ENCODE results near the gene TRAPPC6A. TPM values are rescaled to one million over a fixed set of nuclear protein-coding genes. Genes with fewer than 3 reads are reported as not detected.

Gene TRAPPC6A
- total RNA-seq, 2 experiments from 2014 or later = 64.4 to 65.0 TPM

DNA sequence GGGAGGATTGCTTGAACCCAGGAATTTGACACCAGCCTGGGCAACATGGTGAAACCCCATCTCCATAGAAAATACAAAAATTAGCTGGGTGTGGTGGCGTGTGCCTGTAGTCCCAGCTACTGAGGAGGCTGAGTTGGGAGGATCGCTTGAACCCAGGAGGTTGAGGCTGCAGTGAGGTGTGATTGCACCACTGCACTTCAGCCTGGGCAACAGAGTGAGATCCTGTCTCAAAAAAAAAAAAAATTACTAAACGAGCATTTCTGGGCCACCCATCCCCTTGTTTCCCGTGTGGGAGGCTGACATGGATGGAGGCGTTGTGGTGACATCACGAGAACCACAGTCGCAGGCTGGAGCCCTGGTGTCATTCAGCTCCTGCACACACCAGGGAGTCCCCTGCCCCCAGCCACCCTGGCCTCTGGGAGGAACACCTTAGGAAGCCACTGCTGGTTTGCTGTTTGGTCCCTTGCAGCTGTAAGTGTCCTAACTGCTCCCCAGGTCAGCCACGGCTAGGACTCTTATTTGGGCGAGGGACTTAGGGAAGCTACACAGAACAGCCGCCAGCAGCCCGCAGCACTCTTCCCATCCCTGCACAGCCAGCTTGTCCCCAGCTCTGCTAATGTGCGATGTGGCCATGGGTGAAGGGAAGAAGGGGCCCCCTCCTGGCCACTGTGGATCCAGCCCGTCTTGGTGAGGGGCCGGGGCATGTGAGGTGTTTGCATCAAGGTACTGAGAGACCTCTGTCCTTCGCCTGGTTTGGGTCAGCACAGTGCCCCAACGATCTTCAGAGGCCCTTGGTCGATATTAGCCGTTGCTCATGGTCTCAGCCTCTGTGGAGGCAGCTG lies 30.0 kb downstream of the TRAPPC6A start:
- CTCF ChIA-PET = interaction anchor here (1.5 kb wide), 1 partner anchor 23 kb away, joined by 3 read pairs; no protein-coding TSS in a partner anchor
- Mint-ChIP-seq H3K9me3 (peaks cover 2% of the 10 kb centered on the region), H3K4me1 (peaks cover 16% of the 10 kb centered on the region), H3K36me3 (ENCODE audit: low read depth) (peaks cover 4% of the 10 kb centered on the region), H3K4me3 (no peak overlapping the region), H3K27ac (no peak overlapping the region), H3K27me3 (peaks cover 11% of the 10 kb centered on the region)
- POLR2A ChIA-PET = no interaction called here
- DNase-seq = no peak

DNA sequence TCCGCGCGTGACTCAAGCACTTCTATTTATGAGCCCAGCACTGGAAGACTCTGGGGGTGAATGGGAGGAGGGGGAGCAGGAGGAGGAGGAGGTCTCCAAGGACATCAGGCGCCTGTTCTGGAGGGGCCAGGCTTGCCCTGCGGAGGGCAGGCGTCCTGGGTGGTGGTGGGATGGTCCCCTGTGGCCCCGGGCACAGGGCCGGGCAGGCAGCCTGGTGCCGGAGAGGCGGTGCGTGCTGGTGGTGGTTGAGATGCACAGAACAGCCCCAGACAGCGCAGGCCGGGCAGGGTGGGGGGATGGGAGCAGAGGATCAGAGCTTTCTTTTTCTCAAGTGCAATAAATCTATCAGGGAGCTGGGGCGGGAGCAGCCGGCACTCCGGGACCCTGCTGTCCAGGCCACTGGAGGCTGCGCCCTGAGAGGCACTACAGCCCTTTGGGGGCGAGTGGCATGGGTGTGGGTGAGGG lies 31.3 kb downstream of the TRAPPC6A start:
- Mint-ChIP-seq H3K4me3 (no peak overlapping the region), H3K9me3 (no peaks in the 10 kb centered on the region), H3K4me1 (peaks cover 10% of the 10 kb centered on the region), H3K27me3 (peaks cover 6% of the 10 kb centered on the region), H3K36me3 (ENCODE audit: low read depth) (no peaks in the 10 kb centered on the region), H3K27ac (no peak overlapping the region)
- POLR2A ChIA-PET = no interaction called here
- CTCF ChIA-PET = no interaction called here
- DNase-seq = no peak

DNA sequence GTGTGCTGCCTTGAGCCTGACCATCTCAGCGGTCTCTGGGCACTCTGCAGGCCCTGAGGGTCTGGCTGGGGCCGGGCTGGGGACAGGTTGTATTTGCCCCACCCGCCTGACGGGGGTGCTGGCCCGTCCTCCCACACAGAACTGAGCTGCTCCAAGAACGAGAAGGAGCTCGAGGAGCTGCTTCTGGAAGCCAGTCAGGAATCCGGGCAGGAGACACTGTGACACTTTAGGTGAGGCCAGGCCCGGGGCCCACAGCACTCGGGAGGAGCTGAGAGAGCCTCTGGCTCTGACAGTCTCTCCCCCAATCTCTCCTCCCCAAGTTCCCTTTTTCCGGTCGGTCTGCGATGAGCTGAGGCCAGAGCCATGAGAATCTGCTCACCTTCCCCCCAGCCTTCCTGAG lies 31.8 kb downstream of the TRAPPC6A start:
- Mint-ChIP-seq H3K36me3 (ENCODE audit: low read depth) (no peaks in the 10 kb centered on the region), H3K4me3 (no peak overlapping the region), H3K4me1 (peaks cover 5% of the 10 kb centered on the region), H3K27ac (no peak overlapping the region), H3K9me3 (no peaks in the 10 kb centered on the region), H3K27me3 (peaks cover under 1% of the 10 kb centered on the region)
- CTCF ChIA-PET = no interaction called here
- POLR2A ChIA-PET = no interaction called here
- DNase-seq = no peak

DNA sequence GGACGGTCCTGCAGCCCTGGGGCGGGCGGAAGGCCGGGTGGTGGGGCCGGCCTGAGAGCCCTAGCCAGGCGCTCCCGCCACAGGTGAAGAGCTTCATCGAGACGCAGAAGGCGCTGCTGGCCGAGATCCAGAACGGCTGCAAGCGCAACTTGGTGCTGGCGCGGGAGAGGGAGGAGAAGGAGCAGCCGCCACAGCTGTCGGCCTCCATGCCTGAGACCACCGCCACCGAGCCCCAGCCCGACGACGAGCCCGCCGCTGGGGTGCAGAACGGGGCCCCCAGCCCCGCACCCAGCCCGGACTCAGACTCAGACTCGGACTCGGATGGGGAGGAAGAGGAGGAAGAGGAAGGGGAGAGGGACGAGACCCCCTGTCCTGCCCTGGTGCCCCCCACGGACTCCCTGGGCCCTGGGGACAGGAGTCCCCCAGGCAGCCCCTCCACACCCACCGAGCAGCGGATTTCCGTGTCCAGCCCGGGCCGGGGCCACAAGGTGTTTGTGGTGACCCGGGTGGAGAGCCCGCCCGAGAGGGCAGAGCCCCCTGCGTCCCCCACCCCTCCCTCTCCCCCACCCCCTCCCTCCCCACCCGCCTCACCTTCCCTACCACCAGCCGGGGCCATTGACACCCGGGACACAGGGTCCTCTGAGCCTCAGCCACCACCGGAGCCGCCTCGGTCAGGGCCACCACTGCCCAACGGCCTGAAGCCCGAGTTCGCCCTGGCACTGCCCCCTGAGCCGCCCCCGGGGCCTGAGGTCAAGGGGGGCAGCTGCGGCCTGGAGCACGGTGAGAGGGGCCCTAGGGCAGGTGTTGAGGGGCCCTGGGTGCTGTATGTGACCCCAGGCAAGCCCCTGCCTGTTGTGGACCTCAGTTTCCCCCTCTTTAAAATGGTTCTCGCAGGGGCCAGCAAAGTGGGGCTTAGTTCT lies 32.5 kb downstream of the TRAPPC6A start:
- Mint-ChIP-seq H3K36me3 (ENCODE audit: low read depth) (no peaks in the 10 kb centered on the region), H3K27me3 (no peaks in the 10 kb centered on the region), H3K4me1 (peaks cover 5% of the 10 kb centered on the region), H3K9me3 (no peaks in the 10 kb centered on the region), H3K27ac (no peak overlapping the region), H3K4me3 (no peak overlapping the region)
- ChIA-PET CTCF (interaction anchor here (0.6 kb wide), 1 partner anchor 318 kb away, joined by 3 read pairs; no protein-coding TSS in a partner anchor), POLR2A (no interaction called here)
- DNase-seq = no peak

DNA sequence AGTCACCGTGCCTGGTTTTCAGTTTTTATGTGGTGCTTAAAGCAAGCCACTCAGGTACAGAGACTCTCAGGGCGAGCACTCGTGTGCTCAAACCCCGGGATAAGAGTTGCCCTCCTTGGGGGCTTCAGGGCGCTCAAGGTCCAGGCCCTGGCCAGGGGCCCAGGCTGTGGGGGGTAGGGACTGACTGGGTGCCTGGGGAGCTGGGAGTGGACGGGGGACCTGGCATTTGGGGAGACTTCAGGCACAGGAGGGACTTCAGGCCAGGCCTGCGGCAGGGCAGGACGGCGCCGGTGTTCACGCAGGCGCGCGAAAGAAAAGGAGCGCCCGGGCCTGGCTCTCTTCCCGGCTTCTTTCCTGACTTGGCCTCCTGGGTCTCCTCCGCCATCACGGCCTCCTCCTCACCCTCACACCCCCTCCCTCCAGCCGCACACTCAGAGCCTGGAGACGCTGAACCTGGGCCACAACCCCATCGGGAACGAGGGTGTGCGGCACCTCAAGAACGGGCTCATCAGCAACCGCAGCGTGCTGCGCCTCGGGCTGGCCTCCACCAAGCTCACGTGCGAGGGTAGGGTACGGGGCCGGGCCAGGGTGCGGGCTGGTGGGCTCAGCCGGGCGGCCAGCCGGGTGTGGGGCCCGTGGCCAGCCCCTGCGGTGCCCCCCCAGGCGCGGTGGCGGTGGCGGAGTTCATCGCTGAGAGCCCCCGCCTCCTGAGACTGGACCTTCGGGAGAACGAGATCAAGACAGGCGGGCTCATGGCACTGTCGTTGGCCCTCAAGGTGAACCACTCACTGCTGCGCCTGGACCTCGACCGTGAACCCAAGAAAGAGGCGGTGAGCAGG lies 33.4 kb downstream of the TRAPPC6A start:
- Mint-ChIP-seq H3K4me3 (no peak overlapping the region), H3K36me3 (ENCODE audit: low read depth) (no peaks in the 10 kb centered on the region), H3K9me3 (no peaks in the 10 kb centered on the region), H3K27ac (no peak overlapping the region), H3K4me1 (peaks cover 5% of the 10 kb centered on the region), H3K27me3 (no peaks in the 10 kb centered on the region)
- CTCF ChIA-PET = interaction anchor here (0.6 to 0.8 kb wide), 2 partner anchors 28 to 317 kb away, joined by 3 read pairs; no protein-coding TSS in a partner anchor
- POLR2A ChIA-PET = no interaction called here
- no peak for DNase-seq

DNA sequence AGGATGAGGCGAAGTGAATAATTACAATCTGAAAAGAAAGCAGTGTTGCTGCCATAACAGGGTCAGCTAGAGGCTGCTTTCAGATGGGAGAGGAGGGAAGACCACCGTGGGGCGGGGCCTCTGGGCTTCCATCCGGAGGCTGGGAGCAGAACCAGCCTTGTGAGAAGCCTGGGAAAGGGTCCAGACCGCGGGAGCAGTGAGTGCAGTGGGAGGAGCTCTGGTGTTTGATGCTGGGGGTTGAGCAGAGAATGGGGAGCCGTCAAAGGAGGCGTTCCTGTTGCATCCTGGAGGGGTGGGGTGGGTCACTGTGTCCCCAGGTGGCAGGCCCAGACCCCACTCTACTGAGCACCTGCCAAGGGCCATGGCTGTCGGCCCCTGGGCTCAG lies 35.3 kb downstream of the TRAPPC6A start:
- ChIA-PET CTCF (interaction anchor here (1.1 to 1.9 kb wide), 2 partner anchors 12 kb away, joined by 3 to 5 read pairs; no protein-coding TSS in a partner anchor), POLR2A (interaction anchor here (0.9 kb wide), 1 partner anchor 10 kb away, joined by 3 read pairs; no protein-coding TSS in a partner anchor)
- no peak for DNase-seq
- Mint-ChIP-seq H3K36me3 (ENCODE audit: low read depth) (no peaks in the 10 kb centered on the region), H3K4me1 (no peaks in the 10 kb centered on the region), H3K9me3 (no peaks in the 10 kb centered on the region), H3K4me3 (no peak overlapping the region), H3K27me3 (no peaks in the 10 kb centered on the region), H3K27ac (no peak overlapping the region)

DNA sequence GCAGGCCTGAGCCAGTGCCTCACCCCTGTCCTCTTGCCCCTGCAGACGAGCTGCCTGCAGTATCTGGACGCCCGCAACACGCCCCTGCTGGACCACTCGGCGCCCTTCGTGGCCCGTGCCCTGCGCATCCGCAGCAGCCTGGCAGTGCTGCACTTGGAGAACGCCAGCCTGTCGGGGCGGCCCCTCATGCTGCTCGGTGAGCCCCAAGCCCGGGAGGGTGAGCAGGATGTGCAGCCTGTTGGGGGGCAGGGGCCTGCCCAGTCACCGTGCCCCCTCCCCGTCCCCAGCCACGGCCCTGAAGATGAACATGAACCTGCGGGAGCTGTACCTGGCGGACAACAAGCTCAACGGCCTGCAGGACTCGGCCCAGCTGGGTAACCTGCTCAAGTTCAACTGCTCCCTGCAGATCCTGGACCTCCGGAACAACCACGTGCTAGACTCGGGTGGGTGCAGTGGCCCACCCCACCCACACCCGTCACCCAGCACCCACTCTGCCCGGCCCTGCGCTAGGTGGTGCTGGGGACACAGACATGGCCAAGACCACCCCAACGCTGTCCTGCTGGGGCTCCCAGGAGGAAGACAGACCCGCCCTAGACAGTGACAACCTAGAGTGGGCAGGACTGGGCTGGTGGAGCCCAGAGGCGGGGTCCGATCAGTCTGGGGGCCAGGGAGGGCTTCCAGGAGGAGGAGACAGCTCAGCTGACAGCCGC lies 35.9 kb downstream of the TRAPPC6A start:
- Mint-ChIP-seq H3K27ac (no peak overlapping the region), H3K27me3 (no peaks in the 10 kb centered on the region), H3K4me1 (no peaks in the 10 kb centered on the region), H3K36me3 (ENCODE audit: low read depth) (no peaks in the 10 kb centered on the region), H3K9me3 (no peaks in the 10 kb centered on the region), H3K4me3 (no peak overlapping the region)
- CTCF ChIA-PET = interaction anchor here (1.9 kb wide), 1 partner anchor 11 kb away, joined by 5 read pairs; no protein-coding TSS in a partner anchor
- DNase-seq = no peak
- POLR2A ChIA-PET = no interaction called here

DNA sequence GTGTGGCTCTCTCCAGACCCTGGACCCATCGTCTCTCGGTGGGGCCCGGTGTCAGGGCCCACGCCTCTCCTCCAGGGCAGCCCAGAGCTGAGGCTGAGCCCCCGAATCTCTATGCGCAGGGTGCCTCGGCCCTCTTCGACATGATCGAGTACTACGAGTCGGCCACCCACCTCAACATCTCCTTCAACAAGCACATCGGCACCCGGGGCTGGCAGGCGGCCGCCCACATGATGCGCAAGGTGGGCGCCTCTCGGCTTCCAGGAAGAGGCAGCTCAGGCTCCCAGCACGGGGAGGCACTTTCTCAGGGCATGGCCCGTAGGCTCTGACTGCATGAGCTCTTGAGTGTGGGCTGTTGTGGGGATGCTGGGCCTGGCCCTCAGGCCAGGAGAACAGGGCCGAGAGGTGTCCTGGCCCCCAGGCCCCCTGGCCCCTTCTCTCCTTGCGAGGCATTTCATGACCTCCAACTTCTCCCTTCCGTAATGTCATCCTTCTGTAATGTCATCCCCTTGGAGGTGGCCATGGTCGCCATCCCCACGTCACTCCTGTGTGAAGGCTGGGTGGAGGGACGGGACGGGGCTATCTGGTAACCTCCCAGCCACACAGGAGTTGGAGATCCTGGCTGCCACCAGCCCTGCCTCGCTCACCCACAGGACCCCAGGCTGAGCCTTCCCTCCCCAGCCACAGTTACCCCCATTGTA lies 36.7 kb downstream of the TRAPPC6A start:
- Mint-ChIP-seq H3K4me3 (no peak overlapping the region), H3K27me3 (no peaks in the 10 kb centered on the region), H3K27ac (no peak overlapping the region), H3K4me1 (no peaks in the 10 kb centered on the region), H3K36me3 (ENCODE audit: low read depth) (no peaks in the 10 kb centered on the region), H3K9me3 (no peaks in the 10 kb centered on the region)
- POLR2A ChIA-PET = no interaction called here
- CTCF ChIA-PET = no interaction called here
- DNase-seq = no peak

DNA sequence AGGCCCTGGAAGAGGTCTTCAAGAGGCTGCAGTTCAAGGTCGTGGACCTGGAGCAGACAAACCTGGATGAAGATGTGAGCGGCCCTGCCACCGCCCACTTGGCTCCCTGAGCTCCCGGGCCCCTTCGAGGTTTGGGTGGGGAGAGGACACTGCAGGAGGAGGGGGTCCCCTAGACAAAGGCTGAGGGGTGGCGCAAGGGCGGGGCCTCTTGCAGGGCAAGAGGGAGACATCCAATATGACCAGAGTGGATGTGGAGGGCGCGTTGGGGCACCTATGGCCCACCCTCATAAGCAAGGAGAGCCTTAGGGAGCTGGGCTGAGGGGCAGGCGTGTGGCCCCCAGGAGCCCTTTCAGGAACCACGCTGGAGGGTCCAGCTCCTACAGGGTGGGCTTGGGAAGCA lies 37.5 kb downstream of the TRAPPC6A start:
- Mint-ChIP-seq H3K27ac (no peak overlapping the region), H3K4me1 (no peaks in the 10 kb centered on the region), H3K4me3 (no peak overlapping the region), H3K27me3 (no peaks in the 10 kb centered on the region), H3K36me3 (ENCODE audit: low read depth) (no peaks in the 10 kb centered on the region), H3K9me3 (no peaks in the 10 kb centered on the region)
- POLR2A ChIA-PET = no interaction called here
- CTCF ChIA-PET = no interaction called here
- no peak for DNase-seq

DNA sequence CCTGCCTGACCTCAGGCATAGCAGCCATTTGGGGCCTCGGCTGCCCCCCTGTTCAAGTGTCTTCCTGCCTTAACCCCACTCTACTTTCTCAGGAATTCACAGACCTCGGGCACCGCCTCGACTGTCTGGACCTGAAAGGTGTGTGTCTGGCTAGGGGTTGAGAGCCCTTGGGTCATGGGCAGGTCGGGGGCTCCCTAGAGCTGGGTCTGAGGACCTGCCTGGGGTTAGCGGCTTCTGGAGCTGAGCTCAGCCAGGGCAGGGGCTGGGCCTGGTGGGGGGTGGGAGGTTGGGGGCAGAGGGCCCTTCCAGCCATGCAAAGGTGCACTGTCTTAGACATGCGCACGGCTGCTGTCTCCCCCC lies 37.9 kb downstream of the TRAPPC6A start:
- no peak for DNase-seq
- Mint-ChIP-seq H3K36me3 (ENCODE audit: low read depth) (no peaks in the 10 kb centered on the region), H3K27ac (no peak overlapping the region), H3K27me3 (no peaks in the 10 kb centered on the region), H3K9me3 (no peaks in the 10 kb centered on the region), H3K4me1 (no peaks in the 10 kb centered on the region), H3K4me3 (no peak overlapping the region)
- ChIA-PET POLR2A (no interaction called here), CTCF (no interaction called here)

DNA sequence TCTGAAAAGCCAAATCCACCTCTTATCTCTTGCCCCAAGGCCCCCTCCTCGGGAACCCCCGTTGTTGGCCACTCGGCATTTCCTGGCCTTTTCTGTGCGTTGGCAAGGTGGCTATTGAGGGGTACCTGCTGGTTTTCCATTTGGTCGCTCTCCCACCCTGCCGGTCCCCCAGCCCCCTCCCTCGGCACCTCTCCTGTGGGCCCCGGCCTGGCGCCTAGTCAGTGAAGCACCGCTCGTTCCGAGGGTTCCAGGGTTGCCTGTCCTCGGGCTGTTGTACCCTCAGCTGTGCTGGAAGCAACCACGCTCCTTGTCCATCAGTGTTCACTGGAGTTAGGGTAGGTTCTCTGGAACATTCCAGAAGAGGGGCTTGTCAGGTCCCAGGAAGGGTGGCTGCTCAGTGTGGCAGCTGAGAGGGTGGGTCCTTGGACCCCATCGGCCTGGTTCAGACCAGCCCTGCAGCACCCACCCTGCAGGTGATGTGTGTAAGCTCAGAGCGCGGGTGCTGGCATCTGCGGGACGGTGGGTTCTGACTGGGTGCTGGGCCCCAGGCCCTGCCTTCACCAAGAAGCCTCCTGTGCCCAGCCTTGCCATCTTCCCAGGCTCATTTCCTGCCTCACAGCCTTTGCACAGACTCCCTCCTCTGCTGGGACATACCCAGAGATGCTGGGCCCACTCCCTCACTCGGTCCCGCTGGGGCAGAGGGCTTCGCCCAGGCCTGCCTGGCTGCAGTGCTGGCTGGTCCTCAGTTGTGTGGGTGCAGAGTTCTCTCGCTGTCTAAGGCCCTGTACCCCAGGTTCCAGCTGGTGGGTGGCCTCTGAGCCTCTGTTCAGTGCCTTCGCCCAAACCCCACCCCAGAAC lies 38.5 kb downstream of the TRAPPC6A start:
- no peak for DNase-seq
- Mint-ChIP-seq H3K27me3 (no peaks in the 10 kb centered on the region), H3K9me3 (no peaks in the 10 kb centered on the region), H3K27ac (no peak overlapping the region), H3K36me3 (ENCODE audit: low read depth) (no peaks in the 10 kb centered on the region), H3K4me3 (no peak overlapping the region), H3K4me1 (no peaks in the 10 kb centered on the region)
- CTCF ChIA-PET = no interaction called here
- POLR2A ChIA-PET = no interaction called here

Measured in activated CD4-positive, alpha-beta memory T cell treated with anti-CD3 and anti-CD28 coated beads, Interleukin-2, amount 10 ng/mL, durations not matched to agents 7 days and 5 days (primary cell).